ENCODE measurements around the gene RLF.

- TF ChIP-seq CTCF (IDR thresholded peaks at IDR 0.05) (no peak), POLR2A (IDR thresholded peaks at IDR 0.05) (no peak)
These were observed 9.6 kb upstream of the RLF start for GRCh38 chr1:40151457-40152079.
